B cell (primary cell): ENCODE results near the gene GAB3. TPM values are rescaled to one million over a fixed set of nuclear protein-coding genes. Genes with fewer than 3 reads are reported as not detected.

Experiments
- ATAC-seq: fragments of 200-7000 bp; cut with Tn5 transposase; one replicate; pipeline ENCODE4 v1.10.0; 2021; ENCODE audit warnings: low read depth, mild to moderate bottlenecking, moderate number of reproducible peaks, moderate library complexity
- CTCF ChIA-PET: fragments of 350-600 bp; sonication (Branson Sonifier 250); formaldehyde crosslinking; loops from one replicate; lab custom pipeline; 2021; ENCODE audit warnings: antibody characterized with exemption, inconsistent platforms; lab: Charles Lee
- POLR2A ChIA-PET: fragments of 350-600 bp; sonication (Branson Sonifier 250); formaldehyde crosslinking; loops from one replicate; lab custom pipeline; 2021; ENCODE audit warnings: antibody characterized with exemption; lab: Charles Lee
- DNase-seq: peaks from one replicate; pipeline ENCODE4 v3.0.0; 2013
- H2AFZ ChIP-seq: 2 replicates; pipeline ENCODE4 v1.6.1; 2012; ENCODE audit warnings: mild to moderate bottlenecking, low read depth, low read length; ENCODE audit not compliant: insufficient read depth, poor library complexity, severe bottlenecking
- H3K27ac ChIP-seq, 2 donors: 1 replicate in 1 of 2; 2 replicates in 1 of 2; pipeline ENCODE4 v1.5.1; 2012 to 2013; ENCODE audit warnings: low read length in 2 of 2, mild to moderate bottlenecking in 2 of 2, moderate library complexity in 1 of 2
- H3K27me3 ChIP-seq, 4 experiments: fragments of 200-600 bp in 1 of 4; sonication (generic) in 1 of 4; replicated peaks in 1 of 4; 1 replicate in 2 of 4; 2 replicates in 2 of 4; pipeline versions ENCODE4 v1.6.1 to v1.7.0; 2013 to 2016; ENCODE audit warnings: low read length in 3 of 4, mild to moderate bottlenecking in 2 of 4, mixed read lengths in 1 of 4, moderate library complexity in 1 of 4; ENCODE audit not compliant: insufficient read depth in 4 of 4, control insufficient read depth in 3 of 4; ENCODE audit errors: control extremely low read depth in 1 of 4
- H3K36me3 ChIP-seq, 2 experiments: replicated peaks in 1 of 2; 1 replicate in 1 of 2; 2 replicates in 1 of 2; pipeline versions ENCODE4 v1.6.1 to v1.7.1; 2013; ENCODE audit warnings: low read length in 1 of 2; ENCODE audit not compliant: insufficient read depth in 2 of 2, control insufficient read depth in 1 of 2; ENCODE audit errors: control extremely low read depth in 1 of 2, extremely low read depth in 1 of 2
- H3K4me1 ChIP-seq, 2 donors: fragments of 200-600 bp in 1 of 2; sonication (generic) in 1 of 2; 1 replicate in 1 of 2; 2 replicates in 1 of 2; pipeline versions ENCODE4 v1.5.1 to v1.6.1; 2013 to 2017; ENCODE audit warnings: low read length in 2 of 2; ENCODE audit not compliant: control insufficient read depth in 2 of 2, insufficient read depth in 2 of 2
- H3K4me2 ChIP-seq: replicated peaks from 2 replicates; pipeline ENCODE3; 2012; ENCODE audit warnings: mild to moderate bottlenecking, low read depth, low read length; ENCODE audit not compliant: poor library complexity, severe bottlenecking
- H3K4me3 ChIP-seq, 5 experiments: fragments of 200-600 bp in 1 of 5; sonication (generic) in 1 of 5; 1 replicate in 3 of 5; 2 replicates in 2 of 5; pipeline versions ENCODE4 v1.5.1 to v1.7.0; 2011 to 2016; ENCODE audit warnings: low read length in 4 of 5, mild to moderate bottlenecking in 4 of 5, low read depth in 2 of 5, control low read depth in 1 of 5, moderate library complexity in 1 of 5; ENCODE audit not compliant: insufficient read depth in 1 of 5; ENCODE audit errors: control extremely low read depth in 1 of 5, extremely low read depth in 1 of 5
- H3K79me2 ChIP-seq: fragments of 200-600 bp; sonication (generic); one replicate; pipeline ENCODE4 v1.6.0; 2016; ENCODE audit warnings: low read length; ENCODE audit not compliant: control insufficient read depth, insufficient read depth
- H3K9ac ChIP-seq: fragments of 200-600 bp; sonication (generic); 2 replicates; pipeline ENCODE4 v1.6.1; 2017; ENCODE audit warnings: mild to moderate bottlenecking, low read length, moderate library complexity
- H3K9me3 ChIP-seq, 3 donors: one replicate each; pipeline versions ENCODE4 v1.6.1 to v1.7.1; 2013; ENCODE audit warnings: low read length in 2 of 3; ENCODE audit not compliant: control insufficient read depth in 2 of 3, insufficient read depth in 1 of 3; ENCODE audit errors: control extremely low read depth in 1 of 3
- H4K20me1 ChIP-seq: 2 replicates; pipeline ENCODE4 v1.6.0; 2012; ENCODE audit warnings: mild to moderate bottlenecking, low read length; ENCODE audit not compliant: insufficient read depth, control insufficient read depth, poor library complexity, severe bottlenecking
- H3K27ac Mint-ChIP-seq: one replicate; pipeline ENCODE4 v1.8.0; 2021; ENCODE audit warnings: mixed read lengths
- H3K27me3 Mint-ChIP-seq: one replicate; pipeline ENCODE4 v1.8.0; 2021; ENCODE audit warnings: mixed read lengths
- H3K4me1 Mint-ChIP-seq: one replicate; pipeline ENCODE4 v1.8.0; 2021; ENCODE audit warnings: mixed read lengths
- H3K4me3 Mint-ChIP-seq: one replicate; pipeline ENCODE4 v1.8.0; 2021; ENCODE audit warnings: mixed read lengths
- H3K9me3 Mint-ChIP-seq: one replicate; pipeline ENCODE4 v1.8.0; 2022; ENCODE audit warnings: mixed read lengths; ENCODE audit not compliant: insufficient read depth
- CTCF ChIP-seq: fragments of 200-600 bp; IDR thresholded peaks from one replicate; pipeline ENCODE4 v1.8.0; 2022; ENCODE audit warnings: antibody characterized with exemption, mild to moderate bottlenecking
- EZH2 ChIP-seq: IDR thresholded peaks from 2 replicates; pipeline ENCODE4 v1.6.1; 2012; ENCODE audit warnings: borderline replicate concordance, low read depth, mild to moderate bottlenecking, moderate library complexity, low read length; ENCODE audit not compliant: insufficient read depth, poor library complexity, severe bottlenecking
- WGBS: methylation state at CpG from one replicate; pipeline ENCODE4 v1.1.5; 2013; ENCODE audit warnings: missing lambda C conversion rate; ENCODE audit not compliant: insufficient coverage; 5-methylcytosine and 5-hydroxymethylcytosine counted together
- intact Hi-C: fragments of 100-400 bp; cut with micrococcal nuclease; formaldehyde crosslinking; loops from one replicate; pipeline ENCODE4 v1.10.0; 2022
- polyA plus RNA-seq: library from polyadenylated mRNA; depleted of rRNA; stranded (reverse); fragments of >200 nt; gene quantifications from 2 replicates; pipeline ENCODE4 v1.2.3, GENCODE V29; 2012
- total RNA-seq, 2 donors: library from RNA; stranded (reverse); fragments of 120-200 nt in 1 of 2; gene quantifications; 1 replicate in 1 of 2; 2 replicates in 1 of 2; pipeline versions ENCODE4 v1.2.3 to v1.2.4, GENCODE V29; 2013 to 2022

GAB3 gene
- total and polyA plus RNA-seq, 2 donors (not counting 1 experiment from before 2014, with no cell fraction given): 13.2 to 16.5 TPM

- H3K4me2 ChIP-seq: no peak overlapping the region
Observed at GRCh38 chrX:154799556-154800348, 48.9 kb upstream of the GAB3 start.

More at GRCh38 chrX:154799556-154800348, 48.9 kb upstream of the GAB3 start:
- peak overlapping the region; percentile 54 for H2AFZ ChIP-seq
- H3K36me3 ChIP-seq: no peaks in the 10 kb centered on the region
- TF ChIP-seq EZH2: no peak
- TF ChIP-seq CTCF: no peak
- intact Hi-C loops: loop anchor here (10.0 kb wide), 1 partner anchor 225 kb away; the partner anchor contains the start of genes F8 and FUNDC2
- no peaks in the 10 kb centered on the region for H3K27me3 ChIP-seq
- H3K27ac ChIP-seq: no peak overlapping the region
- ChIA-PET CTCF (no interaction called here), POLR2A (no interaction called here)
- no peak overlapping the region for H3K9ac ChIP-seq
- no peaks in the 10 kb centered on the region for H4K20me1 ChIP-seq
- H3K79me2 ChIP-seq: no peaks in the 10 kb centered on the region
- no peak for ATAC-seq
- H3K9me3 ChIP-seq: no peaks in the 10 kb centered on the region
- Mint-ChIP-seq H3K4me1 (peaks cover 31% of the 10 kb centered on the region), H3K4me3 (no peak overlapping the region), H3K27me3 (no peaks in the 10 kb centered on the region), H3K9me3 (no peaks in the 10 kb centered on the region), H3K27ac (no peak overlapping the region)
- no peak overlapping the region for H3K4me3 ChIP-seq
- no peak for DNase-seq
- 17% methylated on average over 1 of the region's 9 CpGs for WGBS
- peaks cover 11 to 12% of the 10 kb centered on the region in 2 donors for H3K4me1 ChIP-seq
